Caco-2 (cell line): ENCODE results near the gene CER1. TPM values are rescaled to one million over a fixed set of nuclear protein-coding genes. Genes with fewer than 3 reads are reported as not detected.

Source experiments
- BruUV-seq: library from RNA; stranded (reverse); fragments of 400-500 nt; replicated peaks from 2 replicates; lab custom pipeline; 2021; lab: Mats Ljungman, UMichigan
- CTCF ChIA-PET: fragments of 300-600 bp; sonication (Branson Sonifier 250); formaldehyde crosslinking; loops from one replicate; lab custom pipeline; 2022; ENCODE audit warnings: antibody characterized with exemption; lab: Charles Lee
- POLR2A ChIA-PET: fragments of 300-600 bp; sonication (Branson Sonifier 250); formaldehyde crosslinking; loops from one replicate; lab custom pipeline; 2022; ENCODE audit warnings: antibody characterized with exemption; lab: Charles Lee
- DNase-seq, 2 experiments: peaks; one replicate each; pipeline versions ENCODE4 v3.0.0 to v3.0.0-alpha.2; 2020 to 2022
- H3K27me3 ChIP-seq: replicated peaks from 2 replicates; pipeline ENCODE4 v1.6.0; 2011; ENCODE audit warnings: low read length; ENCODE audit not compliant: control insufficient read depth, insufficient read depth
- H3K36me3 ChIP-seq: 2 replicates; pipeline ENCODE4 v1.5.1; 2011; ENCODE audit warnings: low read length; ENCODE audit not compliant: control insufficient read depth, insufficient read depth
- H3K4me1 ChIP-seq: fragments of 250-450 bp; sonication (Bioruptor Pico); 2 replicates; pipeline ENCODE4 v1.5.1; 2020; ENCODE audit warnings: mild to moderate bottlenecking
- H3K4me3 ChIP-seq: 2 replicates; pipeline ENCODE4 v1.5.1; 2011; ENCODE audit warnings: low read depth, mild to moderate bottlenecking, control low read depth, low read length
- H3K9me3 ChIP-seq: fragments of 250-450 bp; sonication (Bioruptor Pico); 2 replicates; pipeline ENCODE4 v1.5.1; 2020; ENCODE audit warnings: mild to moderate bottlenecking, moderate library complexity
- H3K27ac Mint-ChIP-seq: one replicate; pipeline ENCODE4 v1.8.0; 2022; ENCODE audit warnings: mixed read lengths; ENCODE audit not compliant: unreplicated experiment
- H3K27me3 Mint-ChIP-seq: one replicate; pipeline ENCODE4 v1.8.0; 2022; ENCODE audit warnings: mixed read lengths; ENCODE audit not compliant: insufficient read depth, unreplicated experiment
- H3K36me3 Mint-ChIP-seq: one replicate; pipeline ENCODE4 v1.8.0; 2022; ENCODE audit warnings: mild to moderate bottlenecking, mixed read lengths; ENCODE audit not compliant: insufficient read depth, unreplicated experiment
- H3K4me1 Mint-ChIP-seq: one replicate; pipeline ENCODE4 v1.8.0; 2022; ENCODE audit warnings: low read depth, mixed read lengths; ENCODE audit not compliant: unreplicated experiment
- H3K4me3 Mint-ChIP-seq: one replicate; pipeline ENCODE4 v1.8.0; 2022; ENCODE audit warnings: mild to moderate bottlenecking, moderate library complexity, mixed read lengths; ENCODE audit not compliant: unreplicated experiment
- H3K9me3 Mint-ChIP-seq: one replicate; pipeline ENCODE4 v1.8.0; 2022; ENCODE audit warnings: mixed read lengths; ENCODE audit not compliant: unreplicated experiment
- intact Hi-C: fragments of 100-400 bp; cut with micrococcal nuclease; formaldehyde crosslinking; loops from one replicate; pipeline ENCODE4 v1.10.0; 2022; ENCODE audit not compliant: unreplicated experiment
- total RNA-seq: library from RNA; stranded (reverse); gene quantifications from 2 replicates; pipeline ENCODE4 v1.2.3, GENCODE V29; 2022
- TF ChIP-seq, protein P1 (sequence below), 2 experiments: fragments of 200-600 bp in 1 of 2; IDR thresholded peaks; 1 replicate in 1 of 2; 2 replicates in 1 of 2; pipeline versions ENCODE4 v1.5.1 to v1.8.0; 2011 to 2022; ENCODE audit warnings: antibody characterized with exemption in 1 of 2, control low read depth in 1 of 2, inconsistent platforms in 1 of 2, low read depth in 1 of 2, low read length in 1 of 2, mild to moderate bottlenecking in 1 of 2, moderate library complexity in 1 of 2; ENCODE audit not compliant: insufficient read depth in 1 of 2, severe bottlenecking in 1 of 2, unreplicated experiment in 1 of 2

CER1 gene
- total RNA-seq, 1 experiment from 2014 or later = not detected

DNA sequence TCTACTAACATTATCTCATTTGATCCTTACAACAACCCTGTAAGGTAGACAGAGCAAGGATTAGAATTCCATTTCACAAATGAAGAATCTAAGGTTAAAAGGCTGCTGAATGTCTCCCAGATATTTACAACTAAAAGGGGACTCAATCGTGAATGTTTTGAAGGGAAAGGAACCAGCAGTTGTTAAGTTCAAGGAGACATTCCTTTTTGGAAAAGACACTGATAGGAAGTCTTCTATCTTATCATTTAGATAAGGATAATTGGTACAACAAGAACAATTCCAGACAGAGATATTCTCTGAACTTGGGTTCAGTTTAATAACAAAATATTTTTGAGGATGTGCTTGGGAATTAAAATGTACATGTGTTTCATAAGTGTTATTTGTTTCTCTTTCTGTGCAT lies 37.5 kb upstream of the CER1 start:
- TF ChIP-seq, protein P1, sequence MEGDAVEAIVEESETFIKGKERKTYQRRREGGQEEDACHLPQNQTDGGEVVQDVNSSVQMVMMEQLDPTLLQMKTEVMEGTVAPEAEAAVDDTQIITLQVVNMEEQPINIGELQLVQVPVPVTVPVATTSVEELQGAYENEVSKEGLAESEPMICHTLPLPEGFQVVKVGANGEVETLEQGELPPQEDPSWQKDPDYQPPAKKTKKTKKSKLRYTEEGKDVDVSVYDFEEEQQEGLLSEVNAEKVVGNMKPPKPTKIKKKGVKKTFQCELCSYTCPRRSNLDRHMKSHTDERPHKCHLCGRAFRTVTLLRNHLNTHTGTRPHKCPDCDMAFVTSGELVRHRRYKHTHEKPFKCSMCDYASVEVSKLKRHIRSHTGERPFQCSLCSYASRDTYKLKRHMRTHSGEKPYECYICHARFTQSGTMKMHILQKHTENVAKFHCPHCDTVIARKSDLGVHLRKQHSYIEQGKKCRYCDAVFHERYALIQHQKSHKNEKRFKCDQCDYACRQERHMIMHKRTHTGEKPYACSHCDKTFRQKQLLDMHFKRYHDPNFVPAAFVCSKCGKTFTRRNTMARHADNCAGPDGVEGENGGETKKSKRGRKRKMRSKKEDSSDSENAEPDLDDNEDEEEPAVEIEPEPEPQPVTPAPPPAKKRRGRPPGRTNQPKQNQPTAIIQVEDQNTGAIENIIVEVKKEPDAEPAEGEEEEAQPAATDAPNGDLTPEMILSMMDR (IDR thresholded peaks at IDR 0.05; ENCODE audit: insufficient read depth in 1 of 2, low read depth in 1 of 2, low read length in 1 of 2, severe bottlenecking in 1 of 2, unreplicated experiment in 1 of 2) = no peak
- Mint-ChIP-seq H3K27ac (no peak overlapping the region), H3K4me1 (peaks cover 4% of the 10 kb centered on the region), H3K4me3 (no peak overlapping the region), H3K27me3 (no peaks in the 10 kb centered on the region), H3K36me3 (no peaks in the 10 kb centered on the region), H3K9me3 (no peaks in the 10 kb centered on the region)
- no TSS peak for BruUV-seq
- POLR2A ChIA-PET = no interaction called here
- Histone ChIP-seq H3K36me3 (no peaks in the 10 kb centered on the region), H3K9me3 (no peaks in the 10 kb centered on the region), H3K4me1 (no peaks in the 10 kb centered on the region), H3K27me3 (no peaks in the 10 kb centered on the region), H3K4me3 (no peak overlapping the region)
- CTCF ChIA-PET = no interaction called here
- no peak for DNase-seq
- intact Hi-C loops = loop anchor here (10.0 kb wide), 3 partner anchors 65 to 1405 kb away; partner anchors contain the start of gene ZDHHC21

DNA sequence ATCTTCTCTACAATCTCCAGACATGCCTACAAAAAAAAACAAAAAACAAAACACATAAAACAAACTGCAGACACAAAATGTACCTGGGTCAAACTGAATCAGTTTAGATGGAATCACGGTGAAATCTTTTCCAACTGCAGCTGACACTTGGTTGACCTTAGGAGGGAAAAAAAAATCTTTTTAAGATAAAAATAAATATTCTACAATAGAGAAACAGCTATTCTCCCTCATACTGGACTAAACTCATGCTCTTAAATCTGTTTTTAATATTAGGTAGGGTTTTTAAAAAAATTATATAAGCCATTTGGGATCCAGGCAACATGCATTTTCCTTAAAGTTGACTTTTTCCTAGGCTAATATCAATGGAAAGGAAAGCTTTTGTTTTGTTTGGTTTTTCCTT lies 33.8 kb upstream of the CER1 start:
- no peaks in the 10 kb centered on the region for H3K4me1 Mint-ChIP-seq
- Histone ChIP-seq H3K36me3 (no peaks in the 10 kb centered on the region), H3K9me3 (no peaks in the 10 kb centered on the region), H3K27me3 (no peaks in the 10 kb centered on the region), H3K4me1 (no peaks in the 10 kb centered on the region), H3K4me3 (no peak overlapping the region)
- BruUV-seq = no TSS peak
- no peaks in the 10 kb centered on the region for H3K27me3 Mint-ChIP-seq
- POLR2A ChIA-PET = no interaction called here
- TF ChIP-seq, protein P1 (IDR thresholded peaks at IDR 0.05; ENCODE audit: insufficient read depth in 1 of 2, low read depth in 1 of 2, low read length in 1 of 2, severe bottlenecking in 1 of 2, unreplicated experiment in 1 of 2) = no peak
- no peak overlapping the region for H3K4me3 Mint-ChIP-seq
- no peak overlapping the region for H3K27ac Mint-ChIP-seq
- intact Hi-C loops = no loop called here
- DNase-seq = no peak
- H3K36me3 Mint-ChIP-seq = no peaks in the 10 kb centered on the region
- H3K9me3 Mint-ChIP-seq = no peaks in the 10 kb centered on the region
- CTCF ChIA-PET = no interaction called here

DNA sequence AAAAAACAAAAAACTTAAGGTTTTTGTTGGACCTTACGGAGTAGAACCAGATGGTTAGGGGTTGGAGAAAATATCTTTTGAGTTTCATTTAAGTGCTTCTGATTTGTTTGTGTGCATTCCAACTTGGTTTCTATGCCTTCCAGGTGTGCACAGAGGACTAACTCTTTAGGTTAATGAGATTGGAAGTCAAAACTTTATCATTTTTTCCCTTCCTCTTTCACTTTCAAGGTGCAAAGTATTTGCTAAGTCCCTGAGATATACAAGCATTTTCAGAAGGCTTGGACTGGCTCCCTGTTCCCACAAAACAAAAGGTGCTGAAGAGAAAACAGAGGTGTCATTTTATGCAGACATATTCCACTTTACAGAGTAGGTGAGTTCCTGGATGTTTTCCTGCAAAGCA lies 30.3 kb upstream of the CER1 start:
- H3K27me3 Mint-ChIP-seq = peaks cover 3% of the 10 kb centered on the region
- H3K36me3 Mint-ChIP-seq = no peaks in the 10 kb centered on the region
- CTCF ChIA-PET = interaction anchor here (0.7 kb wide), 1 partner anchor 319 kb away, joined by 3 read pairs; no protein-coding TSS in a partner anchor
- H3K4me3 Mint-ChIP-seq = no peak overlapping the region
- Histone ChIP-seq H3K9me3 (no peaks in the 10 kb centered on the region), H3K27me3 (no peaks in the 10 kb centered on the region), H3K36me3 (no peaks in the 10 kb centered on the region), H3K4me1 (no peaks in the 10 kb centered on the region), H3K4me3 (no peak overlapping the region)
- POLR2A ChIA-PET = no interaction called here
- no TSS peak for BruUV-seq
- no peak for DNase-seq
- no peaks in the 10 kb centered on the region for H3K4me1 Mint-ChIP-seq
- H3K27ac Mint-ChIP-seq = no peak overlapping the region
- no peaks in the 10 kb centered on the region for H3K9me3 Mint-ChIP-seq
- intact Hi-C loops = no loop called here
- TF ChIP-seq, protein P1 (IDR thresholded peaks at IDR 0.05; ENCODE audit: insufficient read depth in 1 of 2, low read depth in 1 of 2, low read length in 1 of 2, severe bottlenecking in 1 of 2, unreplicated experiment in 1 of 2) = no peak
